ENCODE results near the gene VDAC2.

GRCh38 chr10:75209921-75210281, 695 bp upstream of the VDAC2 start:
- TF ChIP-seq CTCF (IDR thresholded peaks at IDR 0.05): no peak
- peak in 1 of 2 donors; percentile 32 for TF ChIP-seq POLR2A (IDR thresholded peaks at IDR 0.05)

Data from Peyer's patch (tissue), 4 donors.